B cell (primary cell): ENCODE results near the gene MGME1. TPM values are rescaled to one million over a fixed set of nuclear protein-coding genes. Genes with fewer than 3 reads are reported as not detected.

ENCODE experiments used
- ATAC-seq: fragments of 200-7000 bp; cut with Tn5 transposase; one replicate; pipeline ENCODE4 v1.10.0; 2021; ENCODE audit warnings: low read depth, mild to moderate bottlenecking, moderate number of reproducible peaks, moderate library complexity
- CTCF ChIA-PET: fragments of 350-600 bp; sonication (Branson Sonifier 250); formaldehyde crosslinking; loops from one replicate; lab custom pipeline; 2021; ENCODE audit warnings: antibody characterized with exemption, inconsistent platforms; lab: Charles Lee
- POLR2A ChIA-PET: fragments of 350-600 bp; sonication (Branson Sonifier 250); formaldehyde crosslinking; loops from one replicate; lab custom pipeline; 2021; ENCODE audit warnings: antibody characterized with exemption; lab: Charles Lee
- DNase-seq: peaks from one replicate; pipeline ENCODE4 v3.0.0; 2013
- H2AFZ ChIP-seq: 2 replicates; pipeline ENCODE4 v1.6.1; 2012; ENCODE audit warnings: mild to moderate bottlenecking, low read depth, low read length; ENCODE audit not compliant: insufficient read depth, poor library complexity, severe bottlenecking
- H3K27ac ChIP-seq, 2 donors: 1 replicate in 1 of 2; 2 replicates in 1 of 2; pipeline ENCODE4 v1.5.1; 2012 to 2013; ENCODE audit warnings: low read length in 2 of 2, mild to moderate bottlenecking in 2 of 2, moderate library complexity in 1 of 2
- H3K27me3 ChIP-seq, 4 experiments: fragments of 200-600 bp in 1 of 4; sonication (generic) in 1 of 4; replicated peaks in 1 of 4; 1 replicate in 2 of 4; 2 replicates in 2 of 4; pipeline versions ENCODE4 v1.6.1 to v1.7.0; 2013 to 2016; ENCODE audit warnings: low read length in 3 of 4, mild to moderate bottlenecking in 2 of 4, mixed read lengths in 1 of 4, moderate library complexity in 1 of 4; ENCODE audit not compliant: insufficient read depth in 4 of 4, control insufficient read depth in 3 of 4; ENCODE audit errors: control extremely low read depth in 1 of 4
- H3K36me3 ChIP-seq, 2 experiments: replicated peaks in 1 of 2; 1 replicate in 1 of 2; 2 replicates in 1 of 2; pipeline versions ENCODE4 v1.6.1 to v1.7.1; 2013; ENCODE audit warnings: low read length in 1 of 2; ENCODE audit not compliant: insufficient read depth in 2 of 2, control insufficient read depth in 1 of 2; ENCODE audit errors: control extremely low read depth in 1 of 2, extremely low read depth in 1 of 2
- H3K4me1 ChIP-seq, 2 donors: fragments of 200-600 bp in 1 of 2; sonication (generic) in 1 of 2; 1 replicate in 1 of 2; 2 replicates in 1 of 2; pipeline versions ENCODE4 v1.5.1 to v1.6.1; 2013 to 2017; ENCODE audit warnings: low read length in 2 of 2; ENCODE audit not compliant: control insufficient read depth in 2 of 2, insufficient read depth in 2 of 2
- H3K4me2 ChIP-seq: replicated peaks from 2 replicates; pipeline ENCODE3; 2012; ENCODE audit warnings: mild to moderate bottlenecking, low read depth, low read length; ENCODE audit not compliant: poor library complexity, severe bottlenecking
- H3K4me3 ChIP-seq, 5 experiments: fragments of 200-600 bp in 1 of 5; sonication (generic) in 1 of 5; 1 replicate in 3 of 5; 2 replicates in 2 of 5; pipeline versions ENCODE4 v1.5.1 to v1.7.0; 2011 to 2016; ENCODE audit warnings: low read length in 4 of 5, mild to moderate bottlenecking in 4 of 5, low read depth in 2 of 5, control low read depth in 1 of 5, moderate library complexity in 1 of 5; ENCODE audit not compliant: insufficient read depth in 1 of 5; ENCODE audit errors: control extremely low read depth in 1 of 5, extremely low read depth in 1 of 5
- H3K79me2 ChIP-seq: fragments of 200-600 bp; sonication (generic); one replicate; pipeline ENCODE4 v1.6.0; 2016; ENCODE audit warnings: low read length; ENCODE audit not compliant: control insufficient read depth, insufficient read depth
- H3K9ac ChIP-seq: fragments of 200-600 bp; sonication (generic); 2 replicates; pipeline ENCODE4 v1.6.1; 2017; ENCODE audit warnings: mild to moderate bottlenecking, low read length, moderate library complexity
- H3K9me3 ChIP-seq, 3 donors: one replicate each; pipeline versions ENCODE4 v1.6.1 to v1.7.1; 2013; ENCODE audit warnings: low read length in 2 of 3; ENCODE audit not compliant: control insufficient read depth in 2 of 3, insufficient read depth in 1 of 3; ENCODE audit errors: control extremely low read depth in 1 of 3
- H4K20me1 ChIP-seq: 2 replicates; pipeline ENCODE4 v1.6.0; 2012; ENCODE audit warnings: mild to moderate bottlenecking, low read length; ENCODE audit not compliant: insufficient read depth, control insufficient read depth, poor library complexity, severe bottlenecking
- H3K27ac Mint-ChIP-seq: one replicate; pipeline ENCODE4 v1.8.0; 2021; ENCODE audit warnings: mixed read lengths
- H3K27me3 Mint-ChIP-seq: one replicate; pipeline ENCODE4 v1.8.0; 2021; ENCODE audit warnings: mixed read lengths
- H3K4me1 Mint-ChIP-seq: one replicate; pipeline ENCODE4 v1.8.0; 2021; ENCODE audit warnings: mixed read lengths
- H3K4me3 Mint-ChIP-seq: one replicate; pipeline ENCODE4 v1.8.0; 2021; ENCODE audit warnings: mixed read lengths
- H3K9me3 Mint-ChIP-seq: one replicate; pipeline ENCODE4 v1.8.0; 2022; ENCODE audit warnings: mixed read lengths; ENCODE audit not compliant: insufficient read depth
- CTCF ChIP-seq: fragments of 200-600 bp; IDR thresholded peaks from one replicate; pipeline ENCODE4 v1.8.0; 2022; ENCODE audit warnings: antibody characterized with exemption, mild to moderate bottlenecking
- WGBS: methylation state at CpG from one replicate; pipeline ENCODE4 v1.1.5; 2013; ENCODE audit warnings: missing lambda C conversion rate; ENCODE audit not compliant: insufficient coverage; 5-methylcytosine and 5-hydroxymethylcytosine counted together
- intact Hi-C: fragments of 100-400 bp; cut with micrococcal nuclease; formaldehyde crosslinking; loops from one replicate; pipeline ENCODE4 v1.10.0; 2022
- polyA plus RNA-seq: library from polyadenylated mRNA; depleted of rRNA; stranded (reverse); fragments of >200 nt; gene quantifications from 2 replicates; pipeline ENCODE4 v1.2.3, GENCODE V29; 2012
- total RNA-seq, 2 donors: library from RNA; stranded (reverse); fragments of 120-200 nt in 1 of 2; gene quantifications; 1 replicate in 1 of 2; 2 replicates in 1 of 2; pipeline versions ENCODE4 v1.2.3 to v1.2.4, GENCODE V29; 2013 to 2022

Gene MGME1
- total and polyA plus RNA-seq, 2 donors (not counting 1 experiment from before 2014, with no cell fraction given): 29.8 to 33.2 TPM

GRCh38 chr20:17936761-17937732 lies 31.8 kb upstream of the MGME1 start:
- H3K9ac ChIP-seq: no peak overlapping the region
- no peak overlapping the region for H3K27ac ChIP-seq
- intact Hi-C loops: no loop called here
- no peaks in the 10 kb centered on the region for H3K27me3 Mint-ChIP-seq
- peak overlapping the region; percentile 15 for H3K27ac Mint-ChIP-seq
- no peaks in the 10 kb centered on the region for H3K9me3 Mint-ChIP-seq
- peaks cover 0 to 13% of the 10 kb centered on the region in 2 experiments for H3K36me3 ChIP-seq
- no peak for TF ChIP-seq CTCF
- no peak for ATAC-seq
- ChIA-PET CTCF (interaction anchor here (0.7 to 4.2 kb wide), 10 partner anchors 25 to 401 kb away, joined by 3 to 35 read pairs (median 6); partner anchors contain the start of genes MGME1, RRBP1 and SNX5), POLR2A (interaction anchor here (0.6 kb wide), 1 partner anchor 398 kb away, joined by 7 read pairs; no protein-coding TSS in a partner anchor)
- peaks cover 20% of the 10 kb centered on the region for H3K4me1 Mint-ChIP-seq
- DNase-seq: no peak
- no peak overlapping the region for H3K4me2 ChIP-seq
- H3K79me2 ChIP-seq: no peaks in the 10 kb centered on the region
- H3K27me3 ChIP-seq: no peaks in the 10 kb centered on the region
- no peaks in the 10 kb centered on the region for H3K9me3 ChIP-seq
- 92% methylated on average over 14 of the region's 19 CpGs for WGBS
- H3K4me3 ChIP-seq: no peak overlapping the region
- H4K20me1 ChIP-seq: no peaks in the 10 kb centered on the region
- H3K4me3 Mint-ChIP-seq: no peak overlapping the region
- H3K4me1 ChIP-seq: peaks cover 11 to 12% of the 10 kb centered on the region in 2 donors
- H2AFZ ChIP-seq: no peak overlapping the region
